H1 (cell line): ENCODE measurements around the gene TEX14. TPM values are rescaled to one million over a fixed set of nuclear protein-coding genes. Genes with fewer than 3 reads are reported as not detected.

Source experiments
- CTCF ChIA-PET: fragments of 300-600 bp; sonication (Branson Sonifier 250); formaldehyde crosslinking; loops from one replicate; lab custom pipeline; 2021; ENCODE audit not compliant: partially characterized antibody; lab: Charles Lee
- POLR2A ChIA-PET: fragments of 300-600 bp; sonication (Branson Sonifier 250); formaldehyde crosslinking; loops from one replicate; lab custom pipeline; 2021; ENCODE audit warnings: inconsistent platforms; ENCODE audit not compliant: partially characterized antibody; lab: Charles Lee
- DNase-seq, 2 experiments: peaks; one replicate each; pipeline versions ENCODE4 v3.0.0 to v3.0.0-alpha.2; 2010 to 2022; ENCODE audit warnings: low spot score in 2 of 2, low read depth in 1 of 2, mixed read lengths in 1 of 2
- FAIRE-seq: peaks from 2 replicates; lab custom pipeline; 2011; peaks lifted over from hg19 to GRCh38; lab: Jason Lieb, UNC
- H2AFZ ChIP-seq: 2 replicates; pipeline ENCODE4 v1.8.1; 2012; ENCODE audit warnings: low read length, inconsistent platforms
- H2AK5ac ChIP-seq: 2 replicates; pipeline ENCODE4 v1.6.1; 2013; ENCODE audit warnings: low read depth, low read length
- H2BK120ac ChIP-seq: replicated peaks from 2 replicates; pipeline ENCODE3; 2013; ENCODE audit warnings: low read depth, low read length, inconsistent platforms
- H2BK12ac ChIP-seq: 2 replicates; pipeline ENCODE4 v1.6.1; 2013; ENCODE audit warnings: low read depth, low read length
- H2BK15ac ChIP-seq: 2 replicates; pipeline ENCODE4 v1.6.1; 2013; ENCODE audit warnings: low read length
- H2BK20ac ChIP-seq: 2 replicates; pipeline ENCODE4 v1.6.1; 2013; ENCODE audit warnings: low read length
- H2BK5ac ChIP-seq: 2 replicates; pipeline ENCODE4 v1.6.1; 2013; ENCODE audit warnings: low read depth, low read length
- H3K14ac ChIP-seq: 2 replicates; pipeline ENCODE4 v1.6.1; 2013; ENCODE audit warnings: inconsistent platforms; ENCODE audit not compliant: insufficient read length
- H3K18ac ChIP-seq: 2 replicates; pipeline ENCODE4 v1.6.1; 2013; ENCODE audit warnings: low read length; ENCODE audit errors: extremely low read depth
- H3K23ac ChIP-seq: 2 replicates; pipeline ENCODE4 v1.6.1; 2013; ENCODE audit warnings: inconsistent platforms; ENCODE audit not compliant: insufficient read length
- H3K23me2 ChIP-seq: 2 replicates; pipeline ENCODE4 v1.6.1; 2013; ENCODE audit warnings: low read depth, low read length
- H3K27ac ChIP-seq: 2 replicates; pipeline ENCODE4 v1.6.1; 2011; ENCODE audit warnings: low read depth, low read length, inconsistent platforms
- H3K27me3 ChIP-seq, 4 experiments: replicated peaks in 1 of 4; 1 replicate in 1 of 4; 2 replicates in 3 of 4; pipeline versions ENCODE4 v1.6.1 to v1.8.1; 2011 to 2013; ENCODE audit warnings: low read length in 3 of 4, mild to moderate bottlenecking in 3 of 4, inconsistent platforms in 2 of 4, mixed read lengths in 2 of 4, moderate library complexity in 1 of 4; ENCODE audit not compliant: control insufficient read depth in 3 of 4, insufficient read depth in 3 of 4; ENCODE audit errors: extremely low read depth in 1 of 4
- H3K36me3 ChIP-seq, 4 experiments: 2 replicates each; pipeline versions ENCODE4 v1.6.1 to v1.8.1; 2011 to 2013; ENCODE audit warnings: mild to moderate bottlenecking in 4 of 4, low read length in 3 of 4, moderate library complexity in 2 of 4, control low read depth in 1 of 4, inconsistent platforms in 1 of 4; ENCODE audit not compliant: insufficient read depth in 4 of 4, control insufficient read depth in 2 of 4
- H3K4ac ChIP-seq: replicated peaks from 2 replicates; pipeline ENCODE3; 2013; ENCODE audit warnings: low read length, low read depth, mixed read lengths, inconsistent platforms; ENCODE audit not compliant: insufficient read length
- H3K4me1 ChIP-seq, 4 experiments: replicated peaks in 1 of 4; 1 replicate in 1 of 4; 2 replicates in 3 of 4; pipeline versions ENCODE4 v1.6.1 to v1.8.1; 2011 to 2013; ENCODE audit warnings: low read length in 3 of 4, inconsistent platforms in 2 of 4, mixed read lengths in 1 of 4; ENCODE audit not compliant: insufficient read depth in 4 of 4, control insufficient read depth in 3 of 4
- H3K4me2 ChIP-seq, 2 experiments: 2 replicates each; pipeline versions ENCODE4 v1.6.1 to v1.8.1; 2011 to 2013; ENCODE audit warnings: low read depth in 2 of 2, low read length in 2 of 2, control low read depth in 1 of 2, inconsistent platforms in 1 of 2, mild to moderate bottlenecking in 1 of 2; ENCODE audit not compliant: insufficient read depth in 1 of 2
- H3K4me3 ChIP-seq, 4 experiments: fragments of 200-600, 300-600 bp in 1 of 4; sonication (generic), shearing (Covaris generic), sonication (Bioruptor Twin) in 1 of 4; 2 replicates each; pipeline versions ENCODE4 v1.5.1 to v1.8.1; 2011 to 2016; ENCODE audit warnings: low read length in 4 of 4, low read depth in 3 of 4, control low read depth in 2 of 4, inconsistent platforms in 2 of 4, mild to moderate bottlenecking in 2 of 4, mixed read lengths in 1 of 4, moderate library complexity in 1 of 4; ENCODE audit not compliant: insufficient read depth in 2 of 4; ENCODE audit errors: extremely low read depth in 1 of 4
- H3K56ac ChIP-seq: replicated peaks from 2 replicates; pipeline ENCODE3; 2013; ENCODE audit warnings: low read depth, mild to moderate bottlenecking, mixed read lengths, low read length, inconsistent platforms; ENCODE audit not compliant: insufficient read length
- H3K79me1 ChIP-seq: 2 replicates; pipeline ENCODE4 v1.6.1; 2013; ENCODE audit warnings: low read depth, low read length, control low read depth
- H3K79me2 ChIP-seq, 2 experiments: 2 replicates each; pipeline versions ENCODE4 v1.6.1 to v1.8.1; 2012 to 2013; ENCODE audit warnings: low read length in 2 of 2, mild to moderate bottlenecking in 2 of 2, inconsistent platforms in 1 of 2; ENCODE audit not compliant: insufficient read depth in 2 of 2, control insufficient read depth in 1 of 2
- H3K9ac ChIP-seq, 4 experiments: replicated peaks in 1 of 4; 1 replicate in 1 of 4; 2 replicates in 3 of 4; pipeline versions ENCODE4 v1.6.1 to v1.8.1; 2011 to 2013; ENCODE audit warnings: low read depth in 3 of 4, low read length in 3 of 4, control low read depth in 2 of 4, mild to moderate bottlenecking in 2 of 4, moderate library complexity in 2 of 4, inconsistent platforms in 1 of 4; ENCODE audit errors: extremely low read depth in 1 of 4
- H3K9me3 ChIP-seq, 2 experiments: 2 replicates each; pipeline versions ENCODE4 v1.6.1 to v1.8.1; 2012 to 2013; ENCODE audit warnings: mild to moderate bottlenecking in 2 of 2, moderate library complexity in 2 of 2, control low read depth in 1 of 2, inconsistent platforms in 1 of 2, low read depth in 1 of 2, low read length in 1 of 2, mixed read lengths in 1 of 2; ENCODE audit not compliant: insufficient read depth in 2 of 2
- H4K20me1 ChIP-seq, 2 experiments: replicated peaks in 1 of 2; 2 replicates each; pipeline versions ENCODE3 to v1.8.1; 2011 to 2013; ENCODE audit warnings: inconsistent platforms in 2 of 2, low read length in 2 of 2, mild to moderate bottlenecking in 1 of 2; ENCODE audit not compliant: insufficient read depth in 2 of 2, control insufficient read depth in 1 of 2
- H4K5ac ChIP-seq: 2 replicates; pipeline ENCODE4 v1.6.1; 2013; ENCODE audit warnings: low read length, low read depth, mixed read lengths, inconsistent platforms; ENCODE audit not compliant: insufficient read length
- H4K8ac ChIP-seq: 2 replicates; pipeline ENCODE4 v1.8.0; 2013; ENCODE audit warnings: mild to moderate bottlenecking, moderate library complexity, low read length, inconsistent platforms; ENCODE audit not compliant: insufficient read depth; ENCODE audit errors: extremely low read depth
- H4K91ac ChIP-seq: replicated peaks from 2 replicates; pipeline ENCODE3; 2013; ENCODE audit warnings: low read length, mixed read lengths, inconsistent platforms; ENCODE audit not compliant: insufficient read length
- BCL11A ChIP-seq, 2 experiments: IDR thresholded peaks; one replicate each; pipeline ENCODE4 v1.6.1; 2011; ENCODE audit warnings: low read depth in 2 of 2, low read length in 2 of 2, mild to moderate bottlenecking in 2 of 2
- CTBP2 ChIP-seq: IDR thresholded peaks from 2 replicates; pipeline ENCODE4 v1.7.0; 2011; ENCODE audit warnings: borderline replicate concordance, mild to moderate bottlenecking, moderate library complexity, mixed read lengths, low read length; ENCODE audit not compliant: insufficient read depth, insufficient read length
- HDAC6 ChIP-seq: IDR thresholded peaks from one replicate; pipeline ENCODE4 v1.7.1; 2012; ENCODE audit warnings: low read depth, mild to moderate bottlenecking, inconsistent platforms, low read length, moderate library complexity
- RAD21 ChIP-seq, 2 experiments: IDR thresholded peaks in 1 of 2; conservative IDR thresholded peaks in 1 of 2; 2 replicates each; pipeline ENCODE4 v1.6.1; 2011; ENCODE audit warnings: low read depth in 2 of 2, low read length in 2 of 2, improper control_type of control experiment in 1 of 2, inconsistent platforms in 1 of 2, mild to moderate bottlenecking in 1 of 2, moderate library complexity in 1 of 2
- SIRT6 ChIP-seq: IDR thresholded peaks from one replicate; pipeline ENCODE4 v1.7.1; 2012; ENCODE audit warnings: low read length, inconsistent platforms
- YY1 ChIP-seq: IDR thresholded peaks from 2 replicates; pipeline ENCODE4 v1.6.1; 2011; ENCODE audit warnings: low read depth, mild to moderate bottlenecking, low read length
- WGBS, 2 experiments: shearing (Covaris generic) in 1 of 2; methylation state at CpG; one replicate each; pipeline versions ENCODE4 v1.1.6 to v1.1.7; 2013 to 2015; ENCODE audit warnings: low lambda C conversion rate in 2 of 2, mixed read lengths in 2 of 2, inconsistent platforms in 1 of 2, low coverage in 1 of 2, missing lambda C conversion rate in 1 of 2; ENCODE audit not compliant: insufficient replicate concordance in 2 of 2, insufficient coverage in 1 of 2, insufficient read length in 1 of 2; ENCODE audit errors: extremely low coverage in 1 of 2, missing lambda C conversion rate in 1 of 2; 5-methylcytosine and 5-hydroxymethylcytosine counted together
- polyA plus RNA-seq, 7 experiments: library from polyadenylated mRNA; depleted of rRNA in 3 of 7; stranded (reverse) in 5 of 7; unstranded in 2 of 7; fragments of >200 nt in 5 of 7; fragments of 200-250 nt in 2 of 7; gene quantifications; 1 replicate in 5 of 7; 2 replicates in 1 of 7; 4 replicates in 1 of 7; pipeline versions ENCODE4 v1.2.1 to v1.2.3, GENCODE V29; 2011 to 2013; ENCODE audit warnings: missing spikeins in 2 of 7, mixed read lengths in 2 of 7
- total RNA-seq: library from RNA; stranded (reverse); fragmentation: NEBNext Ultra II Directional; extraction: Animal tissue kit (Norgen Biotek cat#: 25700); gene quantifications from 2 replicates; pipeline ENCODE4 v1.2.1, GENCODE V29; 2021

Gene TEX14
- total and polyA plus RNA-seq, 2 of the 8 experiments (the other 6 are each of a cell fraction or from before 2014, with no cell fraction given) = 0.83 to 2.5 TPM

DNA sequence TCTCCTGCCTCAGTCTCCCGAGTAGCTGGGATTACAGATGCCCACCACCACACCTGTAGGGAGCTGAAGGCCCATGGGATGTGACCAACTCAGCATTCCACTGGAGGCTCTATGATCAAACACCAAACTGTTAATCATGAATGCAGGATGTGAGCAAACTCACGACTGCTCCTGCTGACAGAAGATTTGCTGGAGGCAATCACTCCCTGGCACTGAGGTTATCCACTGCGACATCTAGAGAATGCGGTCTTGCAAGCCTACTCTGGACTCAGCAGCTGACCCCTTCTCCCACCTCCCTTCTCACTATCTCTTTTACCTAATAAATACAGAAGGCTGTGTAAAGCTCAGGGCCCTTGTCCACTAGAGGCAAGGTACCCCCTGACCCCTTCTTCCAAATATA, 4.9 kb downstream of the TEX14 start:
- no peaks in the 10 kb centered on the region; the same call in 1 of the 2 replicates for H3K23me2 ChIP-seq
- H3K14ac ChIP-seq = no peak overlapping the region
- WGBS, 2 experiments = 85% methylated on average over 4 of the region's 4 CpGs; no CpG with 5 or more reads in 1 of the 2 experiments
- H3K79me2 ChIP-seq = no peaks in the 10 kb centered on the region
- FAIRE-seq (no peak), DNase-seq (no peak)
- no peak overlapping the region for H4K8ac ChIP-seq
- H3K36me3 ChIP-seq = no peaks in the 10 kb centered on the region
- no peaks in the 10 kb centered on the region for H3K27me3 ChIP-seq
- no peaks in the 10 kb centered on the region; a peak in 1 of 7 replicates for H3K4me1 ChIP-seq
- no peak overlapping the region for H3K23ac ChIP-seq
- H3K79me1 ChIP-seq = no peaks in the 10 kb centered on the region
- H2BK120ac ChIP-seq = no peak overlapping the region
- no peak overlapping the region for H4K91ac ChIP-seq
- no peak overlapping the region for H3K4me2 ChIP-seq
- H3K27ac ChIP-seq = no peak overlapping the region
- no peaks in the 10 kb centered on the region for H3K9me3 ChIP-seq
- no peak overlapping the region for H3K4me3 ChIP-seq
- H4K20me1 ChIP-seq = no peaks in the 10 kb centered on the region
- no peak overlapping the region for H3K9ac ChIP-seq
- no peak overlapping the region for H2BK15ac ChIP-seq
- no peak overlapping the region for H3K4ac ChIP-seq
- CTCF ChIA-PET = interaction anchor here (1.7 kb wide), 1 partner anchor 95 kb away, joined by 4 read pairs; no protein-coding TSS in a partner anchor
- H2BK20ac ChIP-seq = no peak overlapping the region
- TF ChIP-seq YY1 = no peak
- TF ChIP-seq HDAC6 = no peak
- no peak for TF ChIP-seq BCL11A (IDR thresholded peaks at IDR 0.05; ENCODE audit: low read depth in 2 of 2, low read length in 2 of 2)
- no peak for TF ChIP-seq RAD21 (IDR thresholded peaks at IDR 0.05 in 1 of 2, conservative IDR thresholded peaks at IDR 0.05 in 1 of 2; ENCODE audit: low read depth in 2 of 2, low read length in 2 of 2)
- no peak for TF ChIP-seq SIRT6
- TF ChIP-seq CTBP2 = no peak
- no peak overlapping the region for H3K56ac ChIP-seq
- no peak overlapping the region for H4K5ac ChIP-seq
- H3K18ac ChIP-seq = no peak overlapping the region
- H2BK12ac ChIP-seq = no peak overlapping the region
- H2AK5ac ChIP-seq = no peak overlapping the region
- H2BK5ac ChIP-seq = no peak overlapping the region
- POLR2A ChIA-PET = interaction anchor here (1.8 to 1.9 kb wide), 2 partner anchors 27 to 55 kb away, joined by 6 to 8 read pairs; no protein-coding TSS in a partner anchor
- 0 out of 2 replicates have a peak overlapping the region, but pooled peaks have one; percentile 1 for H2AFZ ChIP-seq
